Activated CD4-positive, alpha-beta T cell treated with anti-CD3 and anti-CD28 coated beads, Interleukin-2, amount 50 U/mL, for 48 hours (primary cell): ENCODE results near the gene KRTAP9-7.

Experiments used
- DNase-seq, 2 experiments: peaks; one replicate each; pipeline ENCODE4 v3.0.0-alpha.2; 2020

The KRTAP9-7 gene

DNA sequence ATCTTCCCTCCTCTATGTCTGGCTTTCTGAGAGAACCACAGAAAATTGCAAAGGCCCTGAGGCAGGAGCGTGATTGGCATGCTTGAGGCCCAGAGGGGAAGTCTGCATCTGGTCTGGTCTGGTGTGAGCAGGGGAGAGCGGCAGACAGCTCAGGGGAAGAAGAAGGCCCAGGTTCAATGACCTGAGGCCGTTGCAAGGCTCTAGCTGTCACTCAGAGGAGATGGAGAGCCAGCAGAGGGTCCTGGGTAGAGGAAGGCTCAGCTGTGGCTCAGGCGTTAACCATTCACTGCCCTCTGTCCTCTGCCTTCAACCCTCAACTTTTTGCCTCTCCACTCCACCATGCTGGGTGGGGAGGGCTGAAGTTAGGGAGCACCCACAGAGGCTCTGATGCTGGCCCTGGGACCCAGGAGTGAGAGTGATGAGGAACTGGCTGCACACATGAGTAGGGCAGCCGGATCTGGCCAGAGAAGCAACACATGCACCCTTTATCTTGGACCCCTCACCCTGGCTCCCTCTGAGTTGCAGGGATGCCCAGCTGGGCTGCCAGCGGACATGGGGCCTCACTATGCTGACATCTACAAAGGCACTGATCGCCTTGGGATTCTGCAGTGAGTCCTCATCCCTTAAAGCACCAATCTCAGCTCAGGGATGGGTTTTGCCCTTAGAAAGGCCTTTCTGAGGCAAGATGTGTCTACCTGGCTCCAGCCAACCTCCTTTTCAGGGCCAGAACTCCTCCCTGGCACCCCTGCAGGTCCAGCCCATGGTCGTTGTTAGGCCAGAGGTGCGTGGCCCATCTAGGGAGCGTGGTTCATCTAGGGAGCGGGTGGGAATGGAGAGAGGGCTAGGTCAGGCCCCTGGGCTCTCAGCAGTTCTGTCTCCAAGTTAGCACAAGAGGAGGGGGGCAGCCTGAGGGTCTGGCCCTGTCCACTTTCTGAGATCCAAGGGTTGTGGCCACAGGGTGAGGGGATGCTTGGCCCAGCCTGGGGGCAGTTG lies 47.7 kb downstream of the KRTAP9-7 start:
- DNase-seq: no peak

DNA sequence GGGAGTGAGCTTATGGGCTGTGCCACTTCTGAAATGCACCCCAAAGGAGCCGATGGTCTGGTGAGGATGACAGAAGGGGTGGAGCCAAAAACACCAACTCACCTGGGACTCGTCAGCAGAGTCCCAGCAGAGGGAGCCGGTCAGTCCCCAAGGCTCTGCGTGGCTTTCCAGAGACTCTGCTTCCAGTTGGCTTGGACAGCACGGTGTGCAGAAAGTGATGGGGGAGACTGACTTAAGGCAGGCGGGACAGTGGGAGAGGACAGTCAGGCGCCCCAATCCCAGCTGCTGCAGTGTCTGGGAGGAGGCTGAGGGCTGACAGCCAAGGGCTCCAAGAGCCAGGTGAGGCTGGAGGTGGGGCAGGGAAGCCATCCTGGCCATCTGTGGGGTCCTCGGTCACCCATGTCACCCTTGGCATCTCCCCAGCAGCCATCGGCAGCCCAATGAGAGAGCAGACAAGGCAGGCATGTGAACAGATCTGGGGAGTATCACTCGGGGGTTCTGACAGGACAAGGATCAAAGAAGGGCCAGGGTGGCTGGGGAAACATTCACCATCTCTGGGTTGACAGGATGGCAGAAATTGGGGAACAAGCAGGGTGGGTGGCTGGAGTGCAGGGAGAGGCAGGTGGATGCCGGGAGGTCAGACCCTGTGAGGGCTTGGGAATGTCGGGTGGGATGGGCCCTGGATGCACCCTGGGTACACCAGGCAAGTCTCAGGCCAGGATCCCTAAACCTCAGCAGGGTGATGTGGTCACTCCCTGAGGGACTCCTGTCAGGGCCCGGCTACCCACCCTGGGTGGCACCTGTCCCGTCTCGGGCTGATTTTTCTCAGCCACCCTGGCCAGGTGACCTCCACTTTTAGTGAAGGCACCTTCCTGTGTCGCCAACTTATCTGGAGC lies 48.9 kb downstream of the KRTAP9-7 start:
- DNase-seq: peak in 1 of 2 experiments; percentile 20

DNA sequence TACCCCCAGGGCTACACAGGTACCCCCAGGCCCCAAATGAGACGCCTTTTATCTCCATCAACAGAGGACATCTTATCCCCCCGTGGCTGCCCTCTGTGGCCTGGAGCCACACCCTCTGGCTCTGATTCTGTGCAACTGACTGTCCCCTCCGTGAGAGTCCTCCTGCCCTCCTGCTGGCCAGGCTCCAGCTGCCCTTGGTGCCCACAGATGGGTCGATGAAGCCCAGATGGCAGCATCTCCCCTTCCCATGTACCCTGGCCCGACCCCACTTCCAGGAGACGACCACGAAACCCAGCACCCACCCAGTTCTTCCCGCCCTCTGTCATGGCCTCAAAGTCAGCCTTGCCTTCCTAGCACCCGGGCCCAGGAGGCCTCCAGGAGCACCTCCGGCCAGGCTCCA lies 49.6 kb downstream of the KRTAP9-7 start:
- no peak for DNase-seq

DNA sequence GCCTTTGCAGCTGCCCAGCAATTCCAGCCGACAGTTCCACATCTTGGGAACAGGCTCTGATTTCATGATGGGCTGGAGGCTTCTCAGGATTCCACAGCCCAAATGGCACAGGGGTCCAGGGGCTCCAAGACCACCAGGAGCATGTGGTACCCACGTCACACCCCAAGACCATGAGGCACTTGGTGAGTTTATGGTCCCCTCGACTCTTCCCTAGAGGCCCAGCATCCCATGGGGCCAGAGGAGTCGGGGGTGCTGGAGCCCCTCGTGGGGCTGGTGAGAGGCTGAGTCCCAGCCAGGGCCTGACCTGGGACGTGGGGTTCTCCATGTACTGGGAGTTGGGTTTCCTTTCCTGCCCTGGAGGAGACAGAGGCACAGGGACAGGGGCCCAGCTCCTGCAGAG lies 50.1 kb downstream of the KRTAP9-7 start:
- no peak for DNase-seq
